Heart right ventricle (tissue), 16 donors: ENCODE results near the gene CPT1A. TPM values are rescaled to one million over a fixed set of nuclear protein-coding genes. Genes with fewer than 3 reads are reported as not detected.

Source experiments
- ATAC-seq, 8 donors: fragments of 200-7000 bp; cut with Tn5 transposase; one replicate each; pipeline ENCODE4 v1.9.1; 2020; ENCODE audit warnings: mild to moderate bottlenecking in 8 of 8, moderate library complexity in 8 of 8, moderate number of reproducible peaks in 1 of 8
- DNase-seq, 2 donors: peaks; one replicate each; pipeline ENCODE4 v3.0.0-alpha.2; 2020
- H3K27ac ChIP-seq, 10 donors: fragments of 200-600 bp; sonication (generic) in 2 of 10; one replicate each; pipeline versions ENCODE4 v1.5.0 to v1.8.0; 2020 to 2022; ENCODE audit warnings: mild to moderate bottlenecking in 3 of 10
- H3K27me3 ChIP-seq, 7 donors: fragments of 200-600 bp; one replicate each; pipeline ENCODE4 v1.8.0; 2021 to 2022; ENCODE audit warnings: mild to moderate bottlenecking in 2 of 7
- H3K36me3 ChIP-seq, 9 donors: fragments of 200-600 bp; sonication (generic) in 1 of 9; one replicate each; pipeline versions ENCODE4 v1.5.0 to v1.8.0; 2020 to 2022; ENCODE audit warnings: mild to moderate bottlenecking in 2 of 9
- H3K4me1 ChIP-seq, 9 donors: fragments of 200-600 bp; sonication (generic) in 1 of 9; one replicate each; pipeline versions ENCODE4 v1.5.0 to v1.8.0; 2020 to 2022; ENCODE audit warnings: mild to moderate bottlenecking in 4 of 9
- H3K4me3 ChIP-seq, 10 donors: fragments of 200-600 bp; sonication (generic) in 2 of 10; one replicate each; pipeline versions ENCODE4 v1.5.0 to v1.8.0; 2020 to 2022; ENCODE audit warnings: mild to moderate bottlenecking in 7 of 10, moderate library complexity in 2 of 10
- H3K9me3 ChIP-seq, 11 donors: fragments of 200-600 bp in 10 of 11; sonication (generic) in 2 of 11; one replicate each; pipeline versions ENCODE4 v1.5.0 to v1.8.0; 2013 to 2022; ENCODE audit warnings: mild to moderate bottlenecking in 2 of 11, control low read depth in 1 of 11, moderate library complexity in 1 of 11
- CTCF ChIP-seq, 9 donors: fragments of 200-600 bp; sonication (generic) in 2 of 9; IDR thresholded peaks; one replicate each; pipeline versions ENCODE4 v1.5.0 to v1.8.0; 2021 to 2022; ENCODE audit warnings: antibody characterized with exemption in 9 of 9, mild to moderate bottlenecking in 5 of 9, moderate library complexity in 1 of 9
- WGBS, 2 donors: extraction: QIAGEN DNeasy Blood & Tissue Kit; methylation state at CpG; one replicate each; pipeline ENCODE4 v1.1.7; 2013; ENCODE audit warnings: inconsistent platforms in 1 of 2; 5-methylcytosine and 5-hydroxymethylcytosine counted together
- intact Hi-C, 10 donors: fragments of 100-400 bp; cut with DNase I; formaldehyde crosslinking; loops; one replicate each; pipeline versions ENCODE4 v1.11.1 to v1.14.2; 2022
- polyA plus RNA-seq, 2 donors: library from polyadenylated mRNA; stranded (reverse); fragments of 200-250 nt; gene quantifications; one replicate each; pipeline ENCODE4 v1.2.3, GENCODE V29; 2013
- total RNA-seq, 10 donors: library from RNA; stranded (reverse); fragmentation: NEBNext Ultra II Directional in 3 of 10; extraction: Animal tissue kit (Norgen Biotek cat#: 25700) in 3 of 10; gene quantifications; one replicate each; pipeline versions ENCODE4 v1.2.1 to v1.2.4, GENCODE V29; 2021 to 2023
- donor health status: Arrhythmogenic right ventricular cardiomyopathy.
- donor health status: ischemic (EF 13 %, LVEDD 7.1; RV severe dilation, severe dysfunction).
- donor health status: healthy with polysubstance abuse.
- donor health status: DM: no; HTN: yes; CAD: no.
- donor health status: DM: no; HTN: no; CAD: no.
- donor health status: ischemic (EF 25% LVEDD 6.9; RV normal size, moderate dysfunction).
- donor health status: ischemic (EF 25% LVEDD 5.7; RV mildly dilated, moderate dysfunction).
- donor health status: healthy.
- donor health status: DM: yes; HTN: yes; CAD: no.
- donor health status: Ischemic cardiomyopathy.
- donor health status: ischemic (EF 35%, LVEDD 5.7; RV mildly dilated, moderate dysfunction).
- donor health status: nonischemic (EF 11% LVEDD 7.7; RV severe dilation, severe dysfunction).
- donor health status: DM: yes; HTN: yes; CAD: no.
- donor health status: PGD.
- donor health status: ischemic (EF 29% LVEDD 5.4; RV normal size, mild dysfunction).
- donor health status: nonischemic (EF 23%, LVEDD 6.1; RV moderate dilation, normal function).

CPT1A gene
- total and polyA plus RNA-seq, 12 donors: 18.8 to 84.4 (median 44.2) TPM

GRCh38 chr11:68882391-68882790, 40.7 kb upstream of the CPT1A start:
- H3K4me1 ChIP-seq: peaks cover 0 to 7% (median 0%) of the 10 kb centered on the region in 9 donors
- no peak overlapping the region for H3K4me3 ChIP-seq
- no peaks in the 10 kb centered on the region for H3K9me3 ChIP-seq
- intact Hi-C loops: no loop called here
- TF ChIP-seq CTCF (IDR thresholded peaks at IDR 0.05): no peak
- H3K36me3 ChIP-seq: no peaks in the 10 kb centered on the region
- ATAC-seq: no peak
- DNase-seq: no peak
- no peak overlapping the region for H3K27ac ChIP-seq
- 90% methylated on average over 13 of the region's 13 CpGs for WGBS, 2 donors
- no peaks in the 10 kb centered on the region for H3K27me3 ChIP-seq

DNA sequence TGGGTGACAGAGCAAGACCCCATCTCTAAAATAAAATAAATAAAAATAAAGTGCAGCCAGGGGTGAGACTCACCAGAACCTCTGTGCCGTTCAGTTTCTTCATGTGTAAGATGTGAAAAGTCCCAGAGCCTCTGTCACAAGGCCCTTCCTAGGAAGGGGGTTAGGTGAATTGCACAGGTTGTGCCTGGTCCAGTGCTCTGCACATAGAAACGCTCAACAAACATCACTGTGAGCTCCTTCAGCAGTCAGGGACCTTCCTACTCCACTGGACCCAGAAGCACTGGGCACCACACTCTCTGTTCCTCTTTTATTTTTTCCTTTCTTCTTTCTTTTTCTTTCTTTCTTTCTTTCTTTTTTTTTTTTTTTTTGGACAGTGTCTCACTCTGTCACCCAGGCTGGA, 39.6 kb upstream of the CPT1A start:
- no peaks in the 10 kb centered on the region for H3K36me3 ChIP-seq
- 90 to 98% methylated on average over 2 of the region's 2 CpGs for WGBS, 2 donors
- H3K27ac ChIP-seq: no peak overlapping the region
- ATAC-seq (no peak), DNase-seq (no peak)
- TF ChIP-seq CTCF (IDR thresholded peaks at IDR 0.05): no peak
- no peaks in the 10 kb centered on the region for H3K9me3 ChIP-seq
- H3K4me3 ChIP-seq: no peak overlapping the region
- intact Hi-C loops: no loop called here
- no peaks in the 10 kb centered on the region for H3K27me3 ChIP-seq
- peaks cover 0 to 5% (median 0%) of the 10 kb centered on the region in 9 donors for H3K4me1 ChIP-seq

- intact Hi-C loops: no loop called here
- Histone ChIP-seq H3K27me3 (no peaks in the 10 kb centered on the region), H3K27ac (no peak overlapping the region), H3K4me3 (no peak overlapping the region), H3K36me3 (no peaks in the 10 kb centered on the region), H3K9me3 (no peaks in the 10 kb centered on the region), H3K4me1 (peaks cover 0 to under 1% (median 0%) of the 10 kb centered on the region in 9 donors)
- no peak for ATAC-seq
- DNase-seq: no peak
- 97 to 99% methylated on average over 5 of the region's 5 CpGs for WGBS, 2 donors
- no peak for TF ChIP-seq CTCF (IDR thresholded peaks at IDR 0.05)
Measured at GRCh38 chr11:68880851-68881250, 39.1 kb upstream of the CPT1A start.

- no peak for ATAC-seq
- no peaks in the 10 kb centered on the region for H3K27me3 ChIP-seq
- intact Hi-C loops: loop anchor here in 1 of 10 donors (10.0 kb wide), 1 partner anchor 293 kb away; no protein-coding TSS in a partner anchor
- no peak for TF ChIP-seq CTCF (IDR thresholded peaks at IDR 0.05)
- no peaks in the 10 kb centered on the region for H3K9me3 ChIP-seq
- no peak overlapping the region for H3K27ac ChIP-seq
- 83 to 86% methylated on average over 7 of the region's 7 CpGs for WGBS, 2 donors
- DNase-seq: no peak
- peaks cover 0 to 19% (median 4%) of the 10 kb centered on the region in 9 donors for H3K4me1 ChIP-seq
- no peak overlapping the region for H3K4me3 ChIP-seq
- no peaks in the 10 kb centered on the region for H3K36me3 ChIP-seq
Measured at GRCh38 chr11:68878022-68878421, 36.3 kb upstream of the CPT1A start.
